KMS-11 (cell line): ENCODE measurements around the gene COL1A2.

Source experiments
- H2AFZ ChIP-seq: fragments of 200-600 bp; sonication (generic); 2 replicates; pipeline ENCODE4 v1.6.1; 2016; ENCODE audit warnings: antibody characterized with exemption, mixed run types, low read depth
- H3K27ac ChIP-seq: fragments of 200-600 bp; sonication (generic); 2 replicates; pipeline ENCODE4 v1.6.1; 2016; ENCODE audit warnings: mild to moderate bottlenecking, mixed run types
- H3K27me3 ChIP-seq: fragments of 200-600 bp; sonication (generic); 2 replicates; pipeline ENCODE4 v1.6.1; 2017; ENCODE audit warnings: mild to moderate bottlenecking, low read depth, mixed run types, moderate library complexity; ENCODE audit not compliant: insufficient read depth
- H3K36me3 ChIP-seq: fragments of 200-600 bp; sonication (generic); 2 replicates; pipeline ENCODE4 v1.6.1; 2017; ENCODE audit warnings: mild to moderate bottlenecking, mixed run types; ENCODE audit not compliant: insufficient read depth
- H3K4me1 ChIP-seq: fragments of 200-600 bp; sonication (generic); 2 replicates; pipeline ENCODE4 v1.6.1; 2016; ENCODE audit warnings: mild to moderate bottlenecking, low read depth, mixed run types; ENCODE audit not compliant: poor library complexity, severe bottlenecking
- H3K4me2 ChIP-seq: fragments of 200-600 bp; sonication (generic); 2 replicates; pipeline ENCODE4 v1.7.0; 2016; ENCODE audit warnings: mild to moderate bottlenecking, mixed run types
- H3K4me3 ChIP-seq: fragments of 200-600 bp; sonication (generic); IDR thresholded peaks from 2 replicates; pipeline ENCODE4 v1.6.1; 2017; ENCODE audit warnings: low read depth, low read length, mixed read lengths; ENCODE audit not compliant: insufficient read depth
- H3K79me2 ChIP-seq: fragments of 200-600 bp; sonication (generic); 2 replicates; pipeline ENCODE4 v1.6.1; 2016; ENCODE audit warnings: low read depth, mixed run types; ENCODE audit not compliant: insufficient read depth
- H3K9ac ChIP-seq: fragments of 200-600 bp; sonication (generic); 2 replicates; pipeline ENCODE4 v1.6.1; 2016; ENCODE audit warnings: mild to moderate bottlenecking, mixed run types
- H4K20me1 ChIP-seq: fragments of 200-600 bp; sonication (generic); 2 replicates; pipeline ENCODE4 v1.6.1; 2016; ENCODE audit warnings: mild to moderate bottlenecking, mixed run types; ENCODE audit not compliant: insufficient read depth
- TF ChIP-seq, protein P1 (sequence below): fragments of 200-600 bp; sonication (generic); conservative IDR thresholded peaks from 2 replicates; pipeline ENCODE4 v1.6.1; 2017; ENCODE audit warnings: low read depth, mild to moderate bottlenecking, antibody characterized with exemption, low read length, moderate library complexity, mixed read lengths

The COL1A2 gene

GRCh38 chr7:94393246-94394108 lies 1.2 kb upstream of the COL1A2 start:
- Histone ChIP-seq H3K27me3 (no peaks in the 10 kb centered on the region), H3K4me1 (no peaks in the 10 kb centered on the region), H3K4me2 (no peak overlapping the region), H4K20me1 (no peaks in the 10 kb centered on the region), H3K4me3 (no peak overlapping the region), H3K9ac (no peak overlapping the region), H3K79me2 (no peaks in the 10 kb centered on the region), H3K36me3 (no peaks in the 10 kb centered on the region), H2AFZ (no peak overlapping the region), H3K27ac (no peak overlapping the region)
- TF ChIP-seq, protein P1, sequence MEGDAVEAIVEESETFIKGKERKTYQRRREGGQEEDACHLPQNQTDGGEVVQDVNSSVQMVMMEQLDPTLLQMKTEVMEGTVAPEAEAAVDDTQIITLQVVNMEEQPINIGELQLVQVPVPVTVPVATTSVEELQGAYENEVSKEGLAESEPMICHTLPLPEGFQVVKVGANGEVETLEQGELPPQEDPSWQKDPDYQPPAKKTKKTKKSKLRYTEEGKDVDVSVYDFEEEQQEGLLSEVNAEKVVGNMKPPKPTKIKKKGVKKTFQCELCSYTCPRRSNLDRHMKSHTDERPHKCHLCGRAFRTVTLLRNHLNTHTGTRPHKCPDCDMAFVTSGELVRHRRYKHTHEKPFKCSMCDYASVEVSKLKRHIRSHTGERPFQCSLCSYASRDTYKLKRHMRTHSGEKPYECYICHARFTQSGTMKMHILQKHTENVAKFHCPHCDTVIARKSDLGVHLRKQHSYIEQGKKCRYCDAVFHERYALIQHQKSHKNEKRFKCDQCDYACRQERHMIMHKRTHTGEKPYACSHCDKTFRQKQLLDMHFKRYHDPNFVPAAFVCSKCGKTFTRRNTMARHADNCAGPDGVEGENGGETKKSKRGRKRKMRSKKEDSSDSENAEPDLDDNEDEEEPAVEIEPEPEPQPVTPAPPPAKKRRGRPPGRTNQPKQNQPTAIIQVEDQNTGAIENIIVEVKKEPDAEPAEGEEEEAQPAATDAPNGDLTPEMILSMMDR: no peak

DNA sequence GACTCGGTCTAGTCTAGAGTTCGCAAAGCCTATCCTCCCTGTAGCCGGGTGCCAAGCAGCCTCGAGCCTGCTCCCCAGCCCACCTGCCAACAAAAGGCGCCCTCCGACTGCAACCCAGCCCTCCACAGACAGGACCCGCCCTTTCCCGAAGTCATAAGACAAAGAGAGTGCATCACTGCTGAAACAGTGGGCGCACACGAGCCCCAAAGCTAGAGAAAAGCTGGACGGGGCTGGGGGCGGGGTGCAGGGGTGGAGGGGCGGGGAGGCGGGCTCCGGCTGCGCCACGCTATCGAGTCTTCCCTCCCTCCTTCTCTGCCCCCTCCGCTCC lies 622 bp upstream of the COL1A2 start:
- no peaks in the 10 kb centered on the region for H3K4me1 ChIP-seq
- no peaks in the 10 kb centered on the region for H3K27me3 ChIP-seq
- no peaks in the 10 kb centered on the region for H3K36me3 ChIP-seq
- H4K20me1 ChIP-seq: no peaks in the 10 kb centered on the region
- TF ChIP-seq, protein P1: no peak
- H3K4me2 ChIP-seq: no peak overlapping the region
- no peak overlapping the region for H3K9ac ChIP-seq
- H3K27ac ChIP-seq: no peak overlapping the region
- no peaks in the 10 kb centered on the region for H3K79me2 ChIP-seq
- no peak overlapping the region for H3K4me3 ChIP-seq
- no peak overlapping the region for H2AFZ ChIP-seq

GRCh38 chr7:94395141-94396036 lies 694 bp downstream of the COL1A2 start:
- TF ChIP-seq, protein P1: peak; percentile 89
- Histone ChIP-seq H2AFZ (no peak overlapping the region), H3K4me3 (no peak overlapping the region)

DNA sequence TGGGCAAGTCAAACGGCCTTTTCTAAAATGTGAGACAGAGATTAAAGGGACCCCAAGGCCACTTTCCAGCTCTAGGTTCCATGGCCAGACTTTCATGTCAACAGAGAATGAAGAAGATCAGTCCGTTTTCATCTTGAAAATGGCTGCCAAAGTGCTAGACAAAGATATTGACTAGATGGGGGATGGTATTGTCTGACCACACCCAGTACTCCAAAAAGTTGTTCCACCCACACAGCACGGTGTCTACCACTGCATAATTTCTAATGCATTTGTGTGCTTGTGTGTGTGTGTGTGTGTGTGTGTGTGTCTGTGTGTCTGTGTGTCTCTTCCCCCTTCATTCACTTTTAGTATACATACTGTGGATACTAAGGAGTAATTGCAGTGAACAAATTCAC lies 1.3 kb downstream of the COL1A2 start:
- no peaks in the 10 kb centered on the region for H3K4me1 ChIP-seq
- no peaks in the 10 kb centered on the region for H3K27me3 ChIP-seq
- H3K36me3 ChIP-seq: no peaks in the 10 kb centered on the region
- no peaks in the 10 kb centered on the region for H3K79me2 ChIP-seq
- H3K27ac ChIP-seq: no peak overlapping the region
- no peak overlapping the region for H2AFZ ChIP-seq
- TF ChIP-seq, protein P1: no peak
- no peak overlapping the region for H3K9ac ChIP-seq
- H3K4me2 ChIP-seq: no peak overlapping the region
- H3K4me3 ChIP-seq: no peak overlapping the region
- no peaks in the 10 kb centered on the region for H4K20me1 ChIP-seq

More at GRCh38 chr7:94395141-94396036, 694 bp downstream of the COL1A2 start:
- Histone ChIP-seq H3K27me3 (no peaks in the 10 kb centered on the region), H3K79me2 (no peaks in the 10 kb centered on the region), H3K27ac (no peak overlapping the region), H3K4me1 (no peaks in the 10 kb centered on the region), H3K4me2 (no peak overlapping the region), H3K9ac (no peak overlapping the region), H4K20me1 (no peaks in the 10 kb centered on the region), H3K36me3 (no peaks in the 10 kb centered on the region)
